Measurements from ENCODE around the gene TIMM44. TPM values are rescaled to one million over a fixed set of nuclear protein-coding genes. Genes with fewer than 3 reads are reported as not detected.
A peak's percentile ranks its signal among the peaks of the same experiment; 100 is the strongest.

The TIMM44 gene
- total and polyA plus RNA-seq, 8 donors = 19.8 to 83.1 (median 27.0) TPM

- Histone ChIP-seq H3K9me3 (no peaks in the 10 kb centered on the region), H3K27me3 (no peaks in the 10 kb centered on the region), H3K4me3 (peak overlapping the region in 2 of 4 donors; percentile 71 to 75), H3K4me1 (no peaks in the 10 kb centered on the region), H3K27ac (no peak overlapping the region), H3K36me3 (no peaks in the 10 kb centered on the region)
- TF ChIP-seq, protein P1, sequence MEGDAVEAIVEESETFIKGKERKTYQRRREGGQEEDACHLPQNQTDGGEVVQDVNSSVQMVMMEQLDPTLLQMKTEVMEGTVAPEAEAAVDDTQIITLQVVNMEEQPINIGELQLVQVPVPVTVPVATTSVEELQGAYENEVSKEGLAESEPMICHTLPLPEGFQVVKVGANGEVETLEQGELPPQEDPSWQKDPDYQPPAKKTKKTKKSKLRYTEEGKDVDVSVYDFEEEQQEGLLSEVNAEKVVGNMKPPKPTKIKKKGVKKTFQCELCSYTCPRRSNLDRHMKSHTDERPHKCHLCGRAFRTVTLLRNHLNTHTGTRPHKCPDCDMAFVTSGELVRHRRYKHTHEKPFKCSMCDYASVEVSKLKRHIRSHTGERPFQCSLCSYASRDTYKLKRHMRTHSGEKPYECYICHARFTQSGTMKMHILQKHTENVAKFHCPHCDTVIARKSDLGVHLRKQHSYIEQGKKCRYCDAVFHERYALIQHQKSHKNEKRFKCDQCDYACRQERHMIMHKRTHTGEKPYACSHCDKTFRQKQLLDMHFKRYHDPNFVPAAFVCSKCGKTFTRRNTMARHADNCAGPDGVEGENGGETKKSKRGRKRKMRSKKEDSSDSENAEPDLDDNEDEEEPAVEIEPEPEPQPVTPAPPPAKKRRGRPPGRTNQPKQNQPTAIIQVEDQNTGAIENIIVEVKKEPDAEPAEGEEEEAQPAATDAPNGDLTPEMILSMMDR (IDR thresholded peaks at IDR 0.05) = no peak
- DNase-seq (peak in 1 of 6 donors; percentile 11), FAIRE-seq (no peak), ATAC-seq (no peak)
- intact Hi-C loops (cut with DNase I) = no loop called here
- WGBS, 2 donors = 81 to 84% methylated on average over 16 of the region's 16 CpGs
Observed at GRCh38 chr19:7887408-7888144, 55.9 kb downstream of the TIMM44 start.

DNA sequence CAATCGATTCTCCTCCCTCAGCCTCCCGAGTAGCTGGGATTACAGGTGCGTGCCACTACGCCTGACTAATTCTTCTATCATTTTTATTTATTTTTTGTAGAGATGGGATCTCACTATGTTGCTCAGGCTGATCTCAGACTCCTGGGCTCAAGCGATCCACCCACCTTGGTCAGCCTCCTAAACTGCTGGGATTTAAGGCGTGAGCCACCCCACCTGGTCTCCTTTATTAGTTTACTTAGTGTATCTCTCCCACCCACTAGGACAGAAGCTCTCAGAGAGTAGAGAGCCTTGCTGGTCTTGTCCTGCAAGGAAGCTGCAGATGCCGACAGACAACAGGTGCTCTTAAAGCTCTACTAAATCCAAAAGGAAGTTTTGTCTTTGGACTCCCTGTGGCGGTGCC, 57.6 kb downstream of the TIMM44 start:
- DNase-seq = no peak
- Histone ChIP-seq H3K9me3 (no peaks in the 10 kb centered on the region), H3K4me3 (no peak overlapping the region), H3K4me1 (no peaks in the 10 kb centered on the region), H3K36me3 (no peaks in the 10 kb centered on the region), H3K27me3 (no peaks in the 10 kb centered on the region), H3K27ac (no peak overlapping the region)
- TF ChIP-seq, protein P1 (IDR thresholded peaks at IDR 0.05) = no peak
- no peak for FAIRE-seq
- 85 to 89% methylated on average over 8 of the region's 8 CpGs for WGBS, 2 donors
- ATAC-seq = no peak
- intact Hi-C loops (cut with DNase I) = no loop called here

- no peak for DNase-seq
- Histone ChIP-seq H3K36me3 (no peaks in the 10 kb centered on the region), H3K4me1 (no peaks in the 10 kb centered on the region), H3K27ac (no peak overlapping the region), H3K9me3 (no peaks in the 10 kb centered on the region), H3K4me3 (no peak overlapping the region), H3K27me3 (no peaks in the 10 kb centered on the region)
- 80 to 91% methylated on average over 2 of the region's 2 CpGs for WGBS, 2 donors
- no peak for ATAC-seq
- no peak for FAIRE-seq
- intact Hi-C loops (cut with DNase I) = no loop called here
- TF ChIP-seq, protein P1 (IDR thresholded peaks at IDR 0.05) = no peak
Observed at GRCh38 chr19:7883796-7884570, 59.5 kb downstream of the TIMM44 start.

GRCh38 chr19:7883105-7883504, 60.4 kb downstream of the TIMM44 start:
- Histone ChIP-seq H3K27me3 (no peaks in the 10 kb centered on the region), H3K27ac (no peak overlapping the region), H3K4me3 (no peak overlapping the region), H3K36me3 (no peaks in the 10 kb centered on the region), H3K4me1 (no peaks in the 10 kb centered on the region), H3K9me3 (no peaks in the 10 kb centered on the region)
- no peak for ATAC-seq
- intact Hi-C loops (cut with DNase I) = no loop called here
- 75 to 84% methylated on average over 4 of the region's 4 CpGs for WGBS, 2 donors
- FAIRE-seq = no peak
- DNase-seq = no peak
- TF ChIP-seq, protein P1 (IDR thresholded peaks at IDR 0.05) = no peak

DNA sequence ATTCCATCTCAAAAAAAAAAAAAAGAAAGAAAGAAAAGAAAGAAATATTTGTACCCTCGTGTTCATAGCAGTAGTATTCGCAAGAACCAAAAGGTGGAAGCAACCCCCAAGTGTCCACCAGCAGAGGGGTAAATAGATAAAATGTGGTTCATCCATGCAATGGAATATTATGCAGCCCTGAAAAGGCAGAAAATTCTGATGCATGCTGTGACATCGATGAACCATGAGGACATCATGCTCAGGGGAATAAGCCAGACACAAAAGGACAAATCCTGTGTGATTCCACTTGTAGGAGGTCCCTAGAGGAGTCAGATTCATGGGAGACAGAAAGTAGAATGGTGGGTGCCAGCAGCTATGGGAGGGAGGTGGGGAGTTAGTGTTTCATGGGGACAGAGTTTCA, 61.6 kb downstream of the TIMM44 start:
- intact Hi-C loops (cut with DNase I) = no loop called here
- FAIRE-seq (no peak), ATAC-seq (no peak), DNase-seq (no peak)
- Histone ChIP-seq H3K27me3 (no peaks in the 10 kb centered on the region), H3K4me1 (no peaks in the 10 kb centered on the region), H3K27ac (no peak overlapping the region), H3K9me3 (no peaks in the 10 kb centered on the region), H3K4me3 (no peak overlapping the region), H3K36me3 (no peaks in the 10 kb centered on the region)
- TF ChIP-seq, protein P1 (IDR thresholded peaks at IDR 0.05) = no peak
- 83 to 87% methylated on average over 3 of the region's 3 CpGs for WGBS, 2 donors

Data from pancreas (tissue), 10 donors.